HepG2 (cell line): ENCODE data around the gene DUS1L. TPM values are rescaled to one million over a fixed set of nuclear protein-coding genes. Genes with fewer than 3 reads are reported as not detected.

Source experiments
- BCL6 ChIP-seq: IDR thresholded peaks from 2 replicates; pipeline ENCODE4 v1.6.1; 2016; ENCODE audit warnings: missing genetic modification reagents, missing compliant biosample characterization
- CBFB ChIP-seq: sonication (generic); formaldehyde crosslinking; IDR thresholded peaks from 2 replicates; pipeline ENCODE4 v1.4.0; 2020; ENCODE audit warnings: missing genetic modification reagents
- HNRNPH1 ChIP-seq: fragments of 200-400 bp; formaldehyde crosslinking; optimal IDR thresholded peaks from 2 replicates; pipeline ENCODE3; 2017; ENCODE audit warnings: mild to moderate bottlenecking, low read depth, low read length
- JUN ChIP-seq: sonication (generic); formaldehyde crosslinking; IDR thresholded peaks from 2 replicates; pipeline ENCODE4 v1.4.0; 2020; ENCODE audit warnings: mild to moderate bottlenecking, missing genetic modification reagents
- KLF12 ChIP-seq: sonication (generic); formaldehyde crosslinking; IDR thresholded peaks from 2 replicates; pipeline ENCODE4 v1.4.0; 2020; ENCODE audit warnings: missing genetic modification reagents, borderline replicate concordance
- MBD4 ChIP-seq: IDR thresholded peaks from 2 replicates; pipeline ENCODE4 v1.6.1; 2012; ENCODE audit warnings: low read length, inconsistent platforms, borderline replicate concordance
- MEIS1 ChIP-seq: sonication (generic); formaldehyde crosslinking; IDR thresholded peaks from 2 replicates; pipeline ENCODE4 v1.9.0; 2021; ENCODE audit warnings: mild to moderate bottlenecking, missing genetic modification reagents, moderate library complexity, borderline replicate concordance
- NR2C2 ChIP-seq: sonication (generic); formaldehyde crosslinking; IDR thresholded peaks from 2 replicates; pipeline ENCODE4 v1.4.0; 2020; ENCODE audit warnings: missing genetic modification reagents, mild to moderate bottlenecking, moderate library complexity, borderline replicate concordance
- NR2F2 ChIP-seq: IDR thresholded peaks from 2 replicates; pipeline ENCODE4 v1.6.1; 2012; ENCODE audit warnings: low read depth, inconsistent platforms, borderline replicate concordance
- PHF20 ChIP-seq: sonication (generic); formaldehyde crosslinking; IDR thresholded peaks from 2 replicates; pipeline ENCODE4 v1.5.0; 2020; ENCODE audit warnings: mild to moderate bottlenecking, missing genetic modification reagents
- POGZ ChIP-seq: sonication (generic); formaldehyde crosslinking; IDR thresholded peaks from 2 replicates; pipeline ENCODE4 v1.4.0; 2020; ENCODE audit warnings: mild to moderate bottlenecking, missing genetic modification reagents
- RARA ChIP-seq: IDR thresholded peaks from 2 replicates; pipeline ENCODE4 v1.6.1; 2016; ENCODE audit warnings: missing genetic modification reagents, missing compliant biosample characterization
- SETDB1 ChIP-seq: sonication (generic); formaldehyde crosslinking; IDR thresholded peaks from 2 replicates; pipeline ENCODE4 v1.5.1; 2020; ENCODE audit warnings: missing genetic modification reagents, mild to moderate bottlenecking, borderline replicate concordance
- SP5 ChIP-seq: IDR thresholded peaks from 2 replicates; pipeline ENCODE4 v1.6.1; 2016; ENCODE audit warnings: low read depth, borderline replicate concordance
- TEAD3 ChIP-seq: optimal IDR thresholded peaks from 2 replicates; pipeline ENCODE3; 2016; ENCODE audit warnings: borderline replicate concordance
- THYN1 ChIP-seq: sonication (generic); formaldehyde crosslinking; IDR thresholded peaks from 2 replicates; pipeline ENCODE4 v1.8.1; 2023; ENCODE audit warnings: low read depth, mild to moderate bottlenecking, moderate library complexity, missing genetic modification reagents, borderline replicate concordance
- ZBTB7B ChIP-seq: sonication (generic); formaldehyde crosslinking; IDR thresholded peaks from 2 replicates; pipeline ENCODE4 v1.4.0; 2020; ENCODE audit warnings: missing genetic modification reagents
- ZFP1 ChIP-seq: IDR thresholded peaks from 2 replicates; pipeline ENCODE4 v1.6.1; 2016
- ZNF274 ChIP-seq: sonication (generic); formaldehyde crosslinking; IDR thresholded peaks from 2 replicates; pipeline ENCODE4 v1.5.1; 2020; ENCODE audit warnings: mild to moderate bottlenecking, missing genetic modification reagents
- ZNF510 ChIP-seq: sonication (generic); formaldehyde crosslinking; IDR thresholded peaks from 2 replicates; pipeline ENCODE4 v1.4.0; 2020; ENCODE audit warnings: low read depth, mild to moderate bottlenecking, missing genetic modification reagents
- ZNF577 ChIP-seq: sonication (generic); formaldehyde crosslinking; IDR thresholded peaks from 2 replicates; pipeline ENCODE4 v1.4.0; 2020; ENCODE audit warnings: mild to moderate bottlenecking, low read depth, missing genetic modification reagents, borderline replicate concordance
- ZNF776 ChIP-seq: sonication (generic); formaldehyde crosslinking; IDR thresholded peaks from 2 replicates; pipeline ENCODE4 v1.4.0; 2020; ENCODE audit warnings: mild to moderate bottlenecking, missing genetic modification reagents
- ZNF891 ChIP-seq: sonication (generic); formaldehyde crosslinking; IDR thresholded peaks from 2 replicates; pipeline ENCODE4 v1.5.0; 2020; ENCODE audit warnings: mild to moderate bottlenecking, missing genetic modification reagents
- polyA plus RNA-seq, 8 experiments: library from polyadenylated mRNA; depleted of rRNA in 3 of 8; stranded (reverse) in 7 of 8; unstranded in 1 of 8; fragments of >200 nt; fragmentation: Illumina TruSeq in 4 of 8; extraction: Trizol in 4 of 8; gene quantifications; 2 replicates each; pipeline versions ENCODE4 v1.2.1 to v1.2.3, GENCODE V29; 2011 to 2016; ENCODE audit warnings: low read depth in 4 of 8, missing spikeins in 1 of 8, mixed read lengths in 1 of 8; ENCODE audit not compliant: insufficient read depth in 1 of 8
- total RNA-seq, 5 experiments: library from RNA; depleted of rRNA; stranded (reverse); fragments of >200 nt; fragmentation: Illumina TruSeq; extraction: Trizol; gene quantifications; 2 replicates each; pipeline ENCODE4 v1.2.3, GENCODE V29; 2016; ENCODE audit warnings: low read depth in 1 of 5
- TF ChIP-seq, protein P1 (sequence below): sonication (generic); formaldehyde crosslinking; IDR thresholded peaks from 2 replicates; pipeline ENCODE4 v1.5.0; 2020; ENCODE audit warnings: missing genetic modification reagents
- TF ChIP-seq, protein P2 (sequence below), 2 experiments: fragments of 450-650 bp in 1 of 2; sonication (generic) in 1 of 2; formaldehyde crosslinking; IDR thresholded peaks; 2 replicates each; pipeline versions ENCODE4 v1.5.0 to v1.8.0; 2020 to 2022; ENCODE audit warnings: mild to moderate bottlenecking in 1 of 2, missing genetic modification reagents in 1 of 2
- TF ChIP-seq, protein P3 (sequence below): sonication (generic); formaldehyde crosslinking; IDR thresholded peaks from 2 replicates; pipeline ENCODE4 v1.5.1; 2020; ENCODE audit warnings: mild to moderate bottlenecking, missing genetic modification reagents, moderate library complexity
- TF ChIP-seq, protein P4 (sequence below): fragments of 450-650 bp; IDR thresholded peaks from 2 replicates; pipeline ENCODE4 v1.6.1; 2017
- TF ChIP-seq, protein P5 (sequence below): IDR thresholded peaks from 2 replicates; pipeline ENCODE4 v1.6.1; 2016; ENCODE audit warnings: mild to moderate bottlenecking, missing biosample characterization, missing genetic modification reagents
- TF ChIP-seq, protein P6 (sequence below): sonication (generic); formaldehyde crosslinking; IDR thresholded peaks from 2 replicates; pipeline ENCODE4 v1.8.1; 2023; ENCODE audit warnings: missing genetic modification reagents, mild to moderate bottlenecking, borderline replicate concordance

The DUS1L gene
- total and polyA plus RNA-seq, 2 of the 13 experiments (the other 11 are each of a cell fraction or from before 2014, with no cell fraction given): 81.0 to 109 TPM

DNA sequence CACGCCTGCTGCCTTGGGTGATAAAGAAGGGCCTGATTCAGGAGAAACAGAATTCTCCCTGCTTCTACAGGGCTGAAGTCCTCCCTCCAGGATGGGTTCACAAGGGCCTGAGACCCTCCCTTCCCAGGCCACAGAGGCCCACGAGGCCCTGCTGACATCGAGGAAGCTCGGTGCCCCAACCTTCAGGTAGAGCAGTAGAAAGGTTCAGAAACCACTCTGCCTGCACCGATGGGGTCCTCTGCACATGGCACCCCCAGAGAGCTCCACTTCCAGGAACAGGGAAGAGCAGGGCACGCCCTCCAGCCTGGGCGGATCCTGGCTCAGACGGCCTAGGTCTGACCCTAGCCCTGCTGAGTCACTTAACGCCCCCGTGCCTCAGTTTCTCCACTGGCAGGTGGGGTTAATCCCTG, 43.7 kb downstream of the DUS1L start (continued):
- TF ChIP-seq BCL6 (peak; percentile 25), KLF12 (CRISPR knock-in tag) (no peak), NR2F2 (0 out of 2 replicates have a peak, but pooled peaks have one; percentile 26), CBFB (CRISPR knock-in tag) (no peak), SP5 (no peak), THYN1 (CRISPR knock-in tag) (0 out of 2 replicates have a peak, but pooled peaks have one; percentile 5), ZNF510 (CRISPR knock-in tag) (0 out of 2 replicates have a peak, but pooled peaks have one; percentile 7), ZNF577 (CRISPR knock-in tag) (no peak), MBD4 (no peak), MEIS1 (no peak), PHF20 (CRISPR knock-in tag) (peak; percentile 18; the same call in 1 of the 2 replicates), ZNF274 (CRISPR knock-in tag) (no peak), HNRNPH1 (peak; percentile 75), RARA (CRISPR knock-in tag) (no peak), NR2C2 (CRISPR knock-in tag) (no peak), ZNF776 (CRISPR knock-in tag) (0 out of 2 replicates have a peak, but pooled peaks have one; percentile 2), POGZ (CRISPR knock-in tag) (no peak), SETDB1 (CRISPR knock-in tag) (no peak), TEAD3 (CRISPR knock-in tag) (peak; percentile 23), ZNF891 (CRISPR knock-in tag) (no peak), JUN (CRISPR knock-in tag) (no peak), ZBTB7B (CRISPR knock-in tag) (no peak), ZFP1 (CRISPR knock-in tag) (no peak)
- TF ChIP-seq, protein P1, sequence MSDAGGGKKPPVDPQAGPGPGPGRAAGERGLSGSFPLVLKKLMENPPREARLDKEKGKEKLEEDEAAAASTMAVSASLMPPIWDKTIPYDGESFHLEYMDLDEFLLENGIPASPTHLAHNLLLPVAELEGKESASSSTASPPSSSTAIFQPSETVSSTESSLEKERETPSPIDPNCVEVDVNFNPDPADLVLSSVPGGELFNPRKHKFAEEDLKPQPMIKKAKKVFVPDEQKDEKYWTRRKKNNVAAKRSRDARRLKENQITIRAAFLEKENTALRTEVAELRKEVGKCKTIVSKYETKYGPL (CRISPR knock-in tag): no peak
- TF ChIP-seq, protein P2, sequence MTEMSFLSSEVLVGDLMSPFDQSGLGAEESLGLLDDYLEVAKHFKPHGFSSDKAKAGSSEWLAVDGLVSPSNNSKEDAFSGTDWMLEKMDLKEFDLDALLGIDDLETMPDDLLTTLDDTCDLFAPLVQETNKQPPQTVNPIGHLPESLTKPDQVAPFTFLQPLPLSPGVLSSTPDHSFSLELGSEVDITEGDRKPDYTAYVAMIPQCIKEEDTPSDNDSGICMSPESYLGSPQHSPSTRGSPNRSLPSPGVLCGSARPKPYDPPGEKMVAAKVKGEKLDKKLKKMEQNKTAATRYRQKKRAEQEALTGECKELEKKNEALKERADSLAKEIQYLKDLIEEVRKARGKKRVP (CRISPR knock-in tag; IDR thresholded peaks at IDR 0.05): no peak
- TF ChIP-seq, protein P3, sequence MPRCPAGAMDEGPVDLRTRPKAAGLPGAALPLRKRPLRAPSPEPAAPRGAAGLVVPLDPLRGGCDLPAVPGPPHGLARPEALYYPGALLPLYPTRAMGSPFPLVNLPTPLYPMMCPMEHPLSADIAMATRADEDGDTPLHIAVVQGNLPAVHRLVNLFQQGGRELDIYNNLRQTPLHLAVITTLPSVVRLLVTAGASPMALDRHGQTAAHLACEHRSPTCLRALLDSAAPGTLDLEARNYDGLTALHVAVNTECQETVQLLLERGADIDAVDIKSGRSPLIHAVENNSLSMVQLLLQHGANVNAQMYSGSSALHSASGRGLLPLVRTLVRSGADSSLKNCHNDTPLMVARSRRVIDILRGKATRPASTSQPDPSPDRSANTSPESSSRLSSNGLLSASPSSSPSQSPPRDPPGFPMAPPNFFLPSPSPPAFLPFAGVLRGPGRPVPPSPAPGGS (CRISPR knock-in tag): no peak
- TF ChIP-seq, protein P4, sequence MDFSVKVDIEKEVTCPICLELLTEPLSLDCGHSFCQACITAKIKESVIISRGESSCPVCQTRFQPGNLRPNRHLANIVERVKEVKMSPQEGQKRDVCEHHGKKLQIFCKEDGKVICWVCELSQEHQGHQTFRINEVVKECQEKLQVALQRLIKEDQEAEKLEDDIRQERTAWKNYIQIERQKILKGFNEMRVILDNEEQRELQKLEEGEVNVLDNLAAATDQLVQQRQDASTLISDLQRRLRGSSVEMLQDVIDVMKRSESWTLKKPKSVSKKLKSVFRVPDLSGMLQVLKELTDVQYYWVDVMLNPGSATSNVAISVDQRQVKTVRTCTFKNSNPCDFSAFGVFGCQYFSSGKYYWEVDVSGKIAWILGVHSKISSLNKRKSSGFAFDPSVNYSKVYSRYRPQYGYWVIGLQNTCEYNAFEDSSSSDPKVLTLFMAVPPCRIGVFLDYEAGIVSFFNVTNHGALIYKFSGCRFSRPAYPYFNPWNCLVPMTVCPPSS: no peak
- TF ChIP-seq, protein P5, sequence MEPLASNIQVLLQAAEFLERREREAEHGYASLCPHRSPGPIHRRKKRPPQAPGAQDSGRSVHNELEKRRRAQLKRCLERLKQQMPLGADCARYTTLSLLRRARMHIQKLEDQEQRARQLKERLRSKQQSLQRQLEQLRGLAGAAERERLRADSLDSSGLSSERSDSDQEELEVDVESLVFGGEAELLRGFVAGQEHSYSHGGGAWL (CRISPR knock-in tag): no peak
- TF ChIP-seq, protein P6, sequence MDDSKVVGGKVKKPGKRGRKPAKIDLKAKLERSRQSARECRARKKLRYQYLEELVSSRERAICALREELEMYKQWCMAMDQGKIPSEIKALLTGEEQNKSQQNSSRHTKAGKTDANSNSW (CRISPR knock-in tag): no peak
